Type B pancreatic cell (in vitro differentiated cells): ENCODE measurements around the gene ASTE1. TPM values are rescaled to one million over a fixed set of nuclear protein-coding genes. Genes with fewer than 3 reads are reported as not detected.

Source experiments
- DNase-seq: peaks from one replicate; pipeline ENCODE4 v3.0.0; 2021; ENCODE audit warnings: mixed read lengths; ENCODE audit not compliant: unreplicated experiment; ENCODE audit errors: extremely low spot score
- H3K27ac Mint-ChIP-seq: 2 replicates; pipeline ENCODE4 v1.8.0; 2021; ENCODE audit warnings: mild to moderate bottlenecking, mixed read lengths
- H3K27me3 Mint-ChIP-seq: 2 replicates; pipeline ENCODE4 v1.8.0; 2021; ENCODE audit warnings: mixed read lengths
- H3K36me3 Mint-ChIP-seq: 2 replicates; pipeline ENCODE4 v1.8.0; 2021; ENCODE audit warnings: mixed read lengths
- H3K4me1 Mint-ChIP-seq: one replicate; pipeline ENCODE4 v1.8.0; 2021; ENCODE audit warnings: mixed read lengths; ENCODE audit not compliant: unreplicated experiment
- H3K4me3 Mint-ChIP-seq: 2 replicates; pipeline ENCODE4 v1.8.0; 2021; ENCODE audit warnings: mild to moderate bottlenecking, mixed read lengths
- H3K9me3 Mint-ChIP-seq: 2 replicates; pipeline ENCODE4 v1.8.0; 2021; ENCODE audit warnings: mixed read lengths
- total RNA-seq: library from RNA; stranded (reverse); gene quantifications from 2 replicates; pipeline ENCODE4 v1.2.1, GENCODE V29; 2021; ENCODE audit warnings: low replicate concordance
- TF ChIP-seq, protein P1 (sequence below): fragments of 200-600 bp; sonication (generic); conservative IDR thresholded peaks from 2 replicates; pipeline ENCODE4 v1.5.0; 2021; ENCODE audit warnings: antibody characterized with exemption, mild to moderate bottlenecking

Gene ASTE1
- total RNA-seq, 1 donor from 2014 or later, result 11.4 TPM

DNA sequence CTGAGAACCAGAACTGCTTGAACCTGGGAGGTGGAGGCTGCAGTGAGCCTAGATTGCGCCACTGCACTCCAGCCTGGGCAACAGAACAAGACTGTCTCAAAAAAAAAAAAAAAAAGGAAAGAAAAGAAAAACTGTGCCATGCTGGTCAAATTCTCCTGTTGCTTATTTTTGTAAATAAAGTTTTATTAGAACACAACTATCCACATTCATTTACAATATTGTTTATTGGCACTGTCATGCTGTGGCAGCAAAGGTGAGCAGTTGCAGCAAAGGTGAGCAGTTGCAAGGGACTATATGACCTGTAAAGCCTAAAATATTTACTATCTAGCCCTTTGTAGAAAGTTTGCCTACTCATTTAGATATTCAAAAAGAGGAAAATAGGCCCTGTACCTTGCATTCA lies 18.3 kb downstream of the ASTE1 start:
- Mint-ChIP-seq H3K27ac (no peak overlapping the region), H3K27me3 (no peaks in the 10 kb centered on the region), H3K9me3 (no peaks in the 10 kb centered on the region), H3K4me3 (no peak overlapping the region), H3K36me3 (peaks cover 21% of the 10 kb centered on the region), H3K4me1 (no peaks in the 10 kb centered on the region)
- no peak for DNase-seq
- TF ChIP-seq, protein P1, sequence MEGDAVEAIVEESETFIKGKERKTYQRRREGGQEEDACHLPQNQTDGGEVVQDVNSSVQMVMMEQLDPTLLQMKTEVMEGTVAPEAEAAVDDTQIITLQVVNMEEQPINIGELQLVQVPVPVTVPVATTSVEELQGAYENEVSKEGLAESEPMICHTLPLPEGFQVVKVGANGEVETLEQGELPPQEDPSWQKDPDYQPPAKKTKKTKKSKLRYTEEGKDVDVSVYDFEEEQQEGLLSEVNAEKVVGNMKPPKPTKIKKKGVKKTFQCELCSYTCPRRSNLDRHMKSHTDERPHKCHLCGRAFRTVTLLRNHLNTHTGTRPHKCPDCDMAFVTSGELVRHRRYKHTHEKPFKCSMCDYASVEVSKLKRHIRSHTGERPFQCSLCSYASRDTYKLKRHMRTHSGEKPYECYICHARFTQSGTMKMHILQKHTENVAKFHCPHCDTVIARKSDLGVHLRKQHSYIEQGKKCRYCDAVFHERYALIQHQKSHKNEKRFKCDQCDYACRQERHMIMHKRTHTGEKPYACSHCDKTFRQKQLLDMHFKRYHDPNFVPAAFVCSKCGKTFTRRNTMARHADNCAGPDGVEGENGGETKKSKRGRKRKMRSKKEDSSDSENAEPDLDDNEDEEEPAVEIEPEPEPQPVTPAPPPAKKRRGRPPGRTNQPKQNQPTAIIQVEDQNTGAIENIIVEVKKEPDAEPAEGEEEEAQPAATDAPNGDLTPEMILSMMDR, result no peak

DNA sequence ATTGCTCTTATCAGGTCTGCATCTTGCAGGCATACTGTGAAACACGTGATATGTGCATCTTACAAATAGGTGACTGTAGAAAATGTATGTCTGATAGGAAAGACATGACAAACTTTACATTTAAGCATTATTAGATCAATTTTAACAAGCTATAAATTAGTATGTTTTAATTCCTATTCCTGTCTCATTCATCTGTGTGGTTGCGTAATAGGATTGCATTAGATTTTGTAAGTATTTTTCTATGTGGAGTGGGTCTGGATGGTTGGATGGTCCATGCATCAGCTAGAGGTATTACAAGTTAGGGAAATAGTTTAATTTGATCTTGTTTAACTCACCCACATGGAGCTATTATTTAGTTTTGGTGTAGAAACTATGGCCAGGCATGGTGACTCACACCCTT lies 18.8 kb downstream of the ASTE1 start:
- peaks cover 21% of the 10 kb centered on the region for H3K36me3 Mint-ChIP-seq
- H3K27ac Mint-ChIP-seq, result no peak overlapping the region
- DNase-seq, result no peak
- no peaks in the 10 kb centered on the region for H3K27me3 Mint-ChIP-seq
- H3K9me3 Mint-ChIP-seq, result no peaks in the 10 kb centered on the region
- no peak overlapping the region for H3K4me3 Mint-ChIP-seq
- TF ChIP-seq, protein P1, result no peak
- H3K4me1 Mint-ChIP-seq, result no peaks in the 10 kb centered on the region

DNA sequence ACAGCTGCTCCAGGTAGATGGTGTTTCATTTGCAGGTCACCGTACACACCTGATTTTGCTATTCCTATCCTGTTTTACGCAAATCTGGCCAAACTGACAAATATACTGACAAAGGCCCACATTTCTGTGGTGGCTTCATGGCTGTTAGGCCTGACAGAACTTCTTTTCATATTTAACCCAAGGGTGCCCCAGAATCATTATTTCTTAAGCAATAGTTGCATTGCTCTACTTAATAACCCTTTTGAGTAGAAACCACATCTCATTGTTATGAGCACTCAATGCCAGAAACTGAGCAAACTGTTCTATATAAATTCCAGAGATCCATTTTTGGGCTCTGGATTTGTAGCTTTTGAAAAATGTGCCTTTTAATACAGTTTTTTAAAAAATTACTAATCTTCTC lies 19.4 kb downstream of the ASTE1 start:
- no peaks in the 10 kb centered on the region for H3K27me3 Mint-ChIP-seq
- H3K4me1 Mint-ChIP-seq, result no peaks in the 10 kb centered on the region
- peaks cover 21% of the 10 kb centered on the region for H3K36me3 Mint-ChIP-seq
- no peaks in the 10 kb centered on the region for H3K9me3 Mint-ChIP-seq
- TF ChIP-seq, protein P1, result no peak
- no peak overlapping the region for H3K4me3 Mint-ChIP-seq
- no peak overlapping the region for H3K27ac Mint-ChIP-seq
- DNase-seq, result no peak

DNA sequence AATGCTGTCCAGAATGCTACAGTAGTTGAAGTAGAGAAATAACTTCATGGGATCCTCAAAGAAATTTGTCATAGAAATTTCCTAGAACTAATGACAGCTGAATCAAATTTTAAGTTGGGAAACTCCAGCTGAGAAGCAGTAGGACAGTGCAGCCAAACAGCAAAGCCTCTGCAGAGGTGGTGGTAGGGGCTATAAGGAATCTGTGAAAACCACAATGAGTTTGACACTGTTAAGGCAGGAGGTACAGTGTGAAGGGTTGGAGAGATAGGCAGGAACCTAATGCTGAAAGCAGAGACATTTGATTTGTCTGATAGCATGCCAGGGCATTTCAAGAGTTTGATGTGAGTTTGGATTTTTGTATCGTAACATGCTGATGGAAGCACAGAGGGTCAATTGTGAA lies 22.0 kb downstream of the ASTE1 start:
- no peaks in the 10 kb centered on the region for H3K4me1 Mint-ChIP-seq
- TF ChIP-seq, protein P1, result no peak
- peaks cover 16% of the 10 kb centered on the region for H3K36me3 Mint-ChIP-seq
- no peaks in the 10 kb centered on the region for H3K9me3 Mint-ChIP-seq
- no peak for DNase-seq
- no peak overlapping the region for H3K4me3 Mint-ChIP-seq
- no peaks in the 10 kb centered on the region for H3K27me3 Mint-ChIP-seq
- H3K27ac Mint-ChIP-seq, result no peak overlapping the region

DNA sequence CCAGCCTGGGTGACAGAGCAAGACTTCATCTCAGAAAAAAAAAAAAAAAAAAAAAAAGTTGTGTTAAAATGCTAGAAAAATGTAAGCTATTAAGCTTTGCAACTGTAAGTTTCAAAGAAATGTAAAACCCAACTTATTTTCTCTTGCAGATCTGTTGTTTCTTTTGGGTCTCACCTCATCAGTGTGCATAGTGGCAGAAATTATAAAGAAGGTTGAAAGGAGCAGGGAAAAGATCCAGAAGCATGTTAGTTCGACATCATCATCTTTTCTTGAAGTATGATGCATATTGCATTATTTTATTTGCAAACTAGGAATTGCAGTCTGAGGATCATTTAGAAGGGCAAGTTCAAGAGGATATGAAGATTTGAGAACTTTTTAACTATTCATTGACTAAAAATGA lies 25.6 kb downstream of the ASTE1 start:
- Mint-ChIP-seq H3K27me3 (no peaks in the 10 kb centered on the region), H3K4me1 (no peaks in the 10 kb centered on the region)

More for the DNA sequence above, 25.6 kb downstream of the ASTE1 start:
- Mint-ChIP-seq H3K9me3 (no peaks in the 10 kb centered on the region), H3K27ac (no peak overlapping the region), H3K4me3 (no peak overlapping the region), H3K36me3 (peaks cover 20% of the 10 kb centered on the region)
- TF ChIP-seq, protein P1, result no peak
- no peak for DNase-seq
